GM18870 (cell line): ENCODE results near the gene OVOL1.
"Not testable (repeated sequence)": the region's sequence is repeated elsewhere in the genome, so short reads cannot be mapped to it uniquely, and the experiment has no call there.

Experiments used
- ATAC-seq: cut with Tn5 transposase; IDR thresholded peaks from one replicate; pipeline ENCODE4 v1.9.1; 2021; ENCODE audit warnings: moderate library complexity; ENCODE audit not compliant: unreplicated experiment

Gene OVOL1

GRCh38 chr11:65786786-65787636 lies at the start of gene OVOL1:
Gene OVOL1 (plus strand): TSS chr11:65787063. CDS start chr11:65787374, 311 bp downstream.
- ATAC-seq: no peak

GRCh38 chr11:65739022-65739421 lies 47.8 kb upstream of the OVOL1 start:
- ATAC-seq: no peak

DNA sequence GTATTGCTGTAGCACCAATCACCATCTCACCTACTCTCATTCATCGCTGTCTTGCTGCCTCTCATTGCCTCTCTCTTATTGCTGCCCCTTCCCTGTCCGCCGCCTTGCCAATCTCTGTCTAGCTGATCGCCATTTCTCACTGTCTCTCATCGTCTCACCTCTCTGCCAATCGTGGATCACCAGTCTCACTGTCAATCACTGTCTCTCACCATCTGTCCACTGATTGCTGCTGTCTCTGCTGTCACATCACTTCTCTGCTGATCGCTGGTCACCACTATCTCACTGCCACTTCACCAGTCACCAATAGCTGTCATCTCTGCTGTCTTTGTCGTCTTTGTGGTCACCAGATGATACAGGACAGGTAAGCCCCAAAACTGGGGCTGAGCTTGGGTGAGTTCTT lies 45.7 kb upstream of the OVOL1 start:
- no peak for ATAC-seq

DNA sequence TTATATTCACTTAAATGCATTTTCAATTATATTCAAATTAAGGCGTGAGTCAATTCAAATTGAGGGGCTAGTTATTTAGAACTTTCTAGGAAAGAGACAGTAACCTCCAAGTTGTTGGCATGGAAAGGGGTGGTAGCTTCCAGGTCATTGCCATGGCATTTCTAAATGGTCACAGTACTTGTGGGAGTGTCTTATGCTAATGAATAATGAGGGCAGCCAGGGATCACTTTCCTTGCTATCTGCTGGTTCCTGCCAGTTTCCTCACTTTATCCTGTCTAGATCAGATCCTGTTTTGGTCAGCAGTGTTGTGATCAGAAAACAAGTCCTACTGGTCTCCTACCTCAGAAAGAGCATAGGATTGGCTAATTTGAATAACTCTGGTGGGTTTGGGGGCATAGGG lies 44.5 kb upstream of the OVOL1 start:
- ATAC-seq: no peak

- no peak for ATAC-seq
Observed at GRCh38 chr11:65743681-65744025, 43.2 kb upstream of the OVOL1 start.

GRCh38 chr11:65744026-65744698 lies 42.7 kb upstream of the OVOL1 start:
- no peak for ATAC-seq

- ATAC-seq: no peak
Observed at GRCh38 chr11:65744699-65745042, 42.2 kb upstream of the OVOL1 start.

DNA sequence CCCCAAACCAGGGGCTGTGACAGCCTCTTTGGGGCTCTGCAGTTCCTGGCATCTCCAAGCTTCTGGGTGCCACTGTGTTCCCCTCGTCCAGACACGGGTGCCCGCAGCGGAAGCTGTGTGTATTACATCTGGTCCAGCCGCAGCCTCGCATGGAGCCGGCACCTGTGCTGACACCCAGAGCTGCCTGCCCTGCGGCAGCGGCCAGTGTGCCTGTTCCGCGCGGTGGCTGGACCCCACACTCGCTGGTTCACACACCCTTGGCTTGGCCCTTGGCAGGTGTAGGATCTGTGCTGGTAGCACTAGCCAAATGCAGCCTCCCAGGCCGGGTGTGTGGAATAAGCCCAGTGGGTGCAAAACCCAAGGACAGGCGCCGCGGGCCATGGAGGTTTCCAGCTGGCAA lies 41.8 kb upstream of the OVOL1 start:
- no peak for ATAC-seq

- ATAC-seq: not testable (repeated sequence)
Observed at GRCh38 chr11:65762169-65762568, 24.7 kb upstream of the OVOL1 start.

DNA sequence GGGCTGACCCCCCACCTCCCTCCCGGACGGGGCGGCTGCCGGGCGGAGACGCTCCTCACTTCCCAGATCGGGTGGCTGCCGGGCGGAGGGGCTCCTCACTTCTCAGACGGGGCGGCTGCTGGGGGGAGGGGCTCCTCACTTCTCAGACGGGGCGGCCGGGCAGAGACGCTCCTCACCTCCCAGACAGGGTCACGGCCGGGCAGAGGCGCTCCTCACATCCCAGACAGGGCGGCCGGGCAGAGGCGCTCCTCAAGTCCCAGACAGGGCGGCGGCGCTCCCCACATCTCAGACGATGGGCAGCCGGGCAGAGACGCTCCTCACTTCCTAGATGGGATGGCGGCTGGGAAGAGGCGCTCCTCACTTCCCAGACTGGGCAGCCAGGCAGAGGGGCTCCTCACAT lies 24.0 kb upstream of the OVOL1 start:
- ATAC-seq: not testable (repeated sequence)

- no peak for ATAC-seq
Observed at GRCh38 chr11:65764434-65764833, 22.4 kb upstream of the OVOL1 start.

GRCh38 chr11:65766535-65766934 lies 20.3 kb upstream of the OVOL1 start:
- ATAC-seq: no peak

- ATAC-seq: no peak
Observed at GRCh38 chr11:65767406-65767805, 19.5 kb upstream of the OVOL1 start.

DNA sequence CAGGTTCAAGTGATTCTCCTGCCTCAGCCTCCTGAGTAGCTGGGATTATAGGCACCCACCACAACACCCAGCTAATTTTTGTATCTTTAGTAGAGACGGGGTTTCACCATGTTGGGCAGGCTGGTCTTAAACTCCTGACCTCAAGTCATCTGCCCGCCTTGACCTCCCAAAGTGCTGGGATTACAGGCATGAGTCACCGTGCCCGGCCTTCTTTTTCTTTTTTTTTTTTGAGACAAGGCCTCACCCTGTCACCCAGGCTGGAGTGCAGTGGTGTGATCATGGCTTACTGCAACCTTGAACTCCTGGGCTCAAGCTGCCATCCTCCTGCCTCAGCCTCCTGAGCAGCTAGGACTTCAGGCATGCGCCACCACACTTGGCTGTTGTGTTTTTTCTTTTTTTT lies 19.1 kb upstream of the OVOL1 start:
- not testable (repeated sequence) for ATAC-seq

GRCh38 chr11:65770951-65771567 lies 15.8 kb upstream of the OVOL1 start:
- no peak for ATAC-seq

DNA sequence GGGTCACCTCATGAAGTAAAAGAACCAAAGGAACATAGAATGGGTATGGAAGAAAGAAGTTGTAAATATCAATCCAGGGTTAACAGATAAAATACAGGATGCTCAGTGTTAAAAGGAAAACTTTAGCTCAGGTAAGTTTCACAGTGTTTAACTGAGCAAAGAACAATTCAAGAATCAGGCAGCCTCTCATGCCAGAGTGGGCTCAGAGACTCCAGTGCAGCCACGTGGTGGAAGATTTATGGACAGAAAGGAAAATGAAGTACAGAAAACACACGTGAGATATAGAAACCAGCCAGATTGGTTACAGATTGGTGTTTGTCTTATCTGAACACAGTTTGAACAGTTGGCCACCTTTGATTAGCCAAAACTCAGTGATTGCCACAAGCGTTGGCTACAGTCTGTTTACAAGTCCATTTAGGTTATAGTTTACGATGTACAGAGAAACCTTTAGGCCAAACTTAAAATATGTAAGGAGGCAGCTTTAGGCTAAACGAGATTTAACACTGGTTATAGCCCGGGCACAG lies 15.2 kb upstream of the OVOL1 start:
- no peak for ATAC-seq

- ATAC-seq: no peak
Observed at GRCh38 chr11:65773784-65774411, 13.0 kb upstream of the OVOL1 start.

GRCh38 chr11:65774525-65775306 lies 12.1 kb upstream of the OVOL1 start:
- no peak for ATAC-seq

DNA sequence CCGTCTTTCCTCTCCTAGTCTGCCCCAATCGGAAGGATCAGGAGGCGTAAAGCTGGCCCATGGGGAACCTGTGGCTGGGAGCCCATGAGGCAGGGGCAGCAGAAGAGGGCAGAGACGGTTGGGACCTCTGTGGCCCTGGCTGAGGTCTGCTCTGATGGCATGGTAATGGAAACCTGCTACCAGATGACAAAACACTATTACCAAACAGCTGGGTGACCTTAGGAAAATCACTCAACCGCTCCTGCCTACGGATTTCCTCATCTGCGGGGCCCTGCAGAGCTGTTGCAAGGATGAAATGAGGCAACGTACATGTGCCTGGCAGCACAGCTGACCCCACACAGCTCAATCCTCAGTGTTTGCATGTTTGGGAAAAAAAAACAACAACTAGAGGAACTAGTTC lies 10.7 kb upstream of the OVOL1 start:
- no peak for ATAC-seq

GRCh38 chr11:65776710-65777141 lies 10.1 kb upstream of the OVOL1 start:
- no peak for ATAC-seq

- ATAC-seq: no peak
Observed at GRCh38 chr11:65777241-65777640, 9.6 kb upstream of the OVOL1 start.
